ENCODE results near the gene COL13A1. TPM values are rescaled to one million over a fixed set of nuclear protein-coding genes. Genes with fewer than 3 reads are reported as not detected.
A peak's percentile ranks its signal among the peaks of the same experiment; 100 is the strongest.

The COL13A1 gene
- total RNA-seq, 3 donors from 2014 or later (not counting 1 experiment from before 2014, with no cell fraction given), result 5.2 to 22.0 (median 10.3) TPM

DNA sequence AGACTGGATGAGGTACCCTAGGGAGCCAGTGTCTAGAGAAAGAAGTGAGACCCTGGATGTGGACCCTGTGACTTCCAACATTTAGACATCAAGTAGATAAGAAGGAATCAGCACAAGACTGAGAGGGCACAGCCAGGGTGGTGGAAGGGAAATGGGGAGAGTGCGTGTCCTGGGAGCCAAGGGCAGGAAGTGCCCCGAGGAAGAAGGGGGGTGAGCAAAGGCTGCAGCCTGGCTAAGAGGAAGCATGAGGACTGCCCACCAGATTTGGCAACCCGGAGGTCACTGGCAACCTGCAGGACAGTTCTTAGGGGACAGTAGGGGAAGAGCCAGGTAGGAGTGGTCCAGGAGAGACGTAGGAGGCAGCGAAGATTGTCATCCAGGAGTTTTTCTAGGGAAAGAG lies 14.8 kb downstream of the COL13A1 start:
- TF ChIP-seq, protein P1, sequence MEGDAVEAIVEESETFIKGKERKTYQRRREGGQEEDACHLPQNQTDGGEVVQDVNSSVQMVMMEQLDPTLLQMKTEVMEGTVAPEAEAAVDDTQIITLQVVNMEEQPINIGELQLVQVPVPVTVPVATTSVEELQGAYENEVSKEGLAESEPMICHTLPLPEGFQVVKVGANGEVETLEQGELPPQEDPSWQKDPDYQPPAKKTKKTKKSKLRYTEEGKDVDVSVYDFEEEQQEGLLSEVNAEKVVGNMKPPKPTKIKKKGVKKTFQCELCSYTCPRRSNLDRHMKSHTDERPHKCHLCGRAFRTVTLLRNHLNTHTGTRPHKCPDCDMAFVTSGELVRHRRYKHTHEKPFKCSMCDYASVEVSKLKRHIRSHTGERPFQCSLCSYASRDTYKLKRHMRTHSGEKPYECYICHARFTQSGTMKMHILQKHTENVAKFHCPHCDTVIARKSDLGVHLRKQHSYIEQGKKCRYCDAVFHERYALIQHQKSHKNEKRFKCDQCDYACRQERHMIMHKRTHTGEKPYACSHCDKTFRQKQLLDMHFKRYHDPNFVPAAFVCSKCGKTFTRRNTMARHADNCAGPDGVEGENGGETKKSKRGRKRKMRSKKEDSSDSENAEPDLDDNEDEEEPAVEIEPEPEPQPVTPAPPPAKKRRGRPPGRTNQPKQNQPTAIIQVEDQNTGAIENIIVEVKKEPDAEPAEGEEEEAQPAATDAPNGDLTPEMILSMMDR (IDR thresholded peaks at IDR 0.05), result no peak
- no peaks in the 10 kb centered on the region for H3K36me3 Mint-ChIP-seq
- DNase-seq (no peak), ATAC-seq (no peak)
- H3K4me1 ChIP-seq (ENCODE audit: control insufficient read depth, insufficient read depth, low read length), result peaks cover 69% of the 10 kb centered on the region
- H3K27me3 ChIP-seq (ENCODE audit: control insufficient read depth, insufficient read depth, low read length), result no peaks in the 10 kb centered on the region
- H3K9me3 Mint-ChIP-seq, result no peaks in the 10 kb centered on the region
- H3K4me1 Mint-ChIP-seq, result peaks cover 83 to 98% of the 10 kb centered on the region in 2 donors
- H3K36me3 ChIP-seq (ENCODE audit: control insufficient read depth, insufficient read depth, low read length), result no peaks in the 10 kb centered on the region
- no peak overlapping the region for H3K4me3 ChIP-seq (ENCODE audit: low read length)
- no peaks in the 10 kb centered on the region for H3K27me3 Mint-ChIP-seq (ENCODE audit: low read depth in 2 of 2)
- peak overlapping the region; percentile 89 to 97 for H3K27ac Mint-ChIP-seq
- intact Hi-C loops (cut with micrococcal nuclease), result no loop called here
- H3K27ac ChIP-seq (ENCODE audit: low read length), result no peak overlapping the region
- H3K4me3 Mint-ChIP-seq, result peak overlapping the region; percentile 88
- WGBS (ENCODE audit: insufficient coverage), result 54% methylated on average over 5 of the region's 5 CpGs
- H3K9me3 ChIP-seq (ENCODE audit: control insufficient read depth, insufficient read depth, low read length), result peaks cover 4% of the 10 kb centered on the region

DNA sequence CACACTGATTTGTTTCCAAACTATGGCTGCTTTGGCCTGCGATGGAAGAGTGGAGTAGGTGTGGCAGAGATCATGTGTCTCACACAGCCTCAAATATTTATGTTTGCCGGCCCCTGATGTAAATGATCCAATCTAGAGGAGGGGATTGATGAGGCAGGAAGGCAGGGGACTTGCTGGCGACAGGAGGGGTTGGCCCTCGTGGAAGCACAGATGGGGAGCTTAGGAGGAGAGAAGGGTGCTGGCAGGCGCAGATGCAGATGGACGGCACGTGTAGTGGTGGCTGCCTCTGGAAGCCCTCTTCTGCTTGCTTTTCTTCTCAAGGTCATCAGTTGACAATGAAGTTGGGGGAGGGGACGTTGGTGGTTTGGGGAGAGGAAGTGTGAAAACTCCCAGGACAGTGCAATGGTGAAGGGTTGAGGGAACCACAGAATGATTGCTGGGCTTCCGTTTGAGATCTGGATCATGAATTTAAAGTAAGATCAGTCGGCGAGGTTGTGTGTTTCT lies 15.4 kb downstream of the COL13A1 start:
- peaks cover 83 to 98% of the 10 kb centered on the region in 2 donors for H3K4me1 Mint-ChIP-seq
- H3K27ac ChIP-seq (ENCODE audit: low read length), result peak overlapping the region; percentile 46
- H3K36me3 Mint-ChIP-seq, result no peaks in the 10 kb centered on the region
- H3K27me3 Mint-ChIP-seq (ENCODE audit: low read depth in 2 of 2), result no peaks in the 10 kb centered on the region
- peaks cover 4% of the 10 kb centered on the region for H3K9me3 ChIP-seq (ENCODE audit: control insufficient read depth, insufficient read depth, low read length)
- intact Hi-C loops (cut with micrococcal nuclease), result no loop called here
- H3K9me3 Mint-ChIP-seq, result no peaks in the 10 kb centered on the region
- H3K4me3 ChIP-seq (ENCODE audit: low read length), result no peak overlapping the region
- H3K36me3 ChIP-seq (ENCODE audit: control insufficient read depth, insufficient read depth, low read length), result no peaks in the 10 kb centered on the region
- TF ChIP-seq, protein P1 (IDR thresholded peaks at IDR 0.05), result no peak
- H3K4me3 Mint-ChIP-seq, result peak overlapping the region; percentile 88
- H3K27me3 ChIP-seq (ENCODE audit: control insufficient read depth, insufficient read depth, low read length), result no peaks in the 10 kb centered on the region
- peak; percentile 25 to 58 (median 40) for ATAC-seq
- peak; percentile 7 to 55 for DNase-seq
- peaks cover 69% of the 10 kb centered on the region for H3K4me1 ChIP-seq (ENCODE audit: control insufficient read depth, insufficient read depth, low read length)
- WGBS (ENCODE audit: insufficient coverage), result 9% methylated on average over 11 of the region's 11 CpGs
- peak overlapping the region; percentile 89 to 97 for H3K27ac Mint-ChIP-seq

DNA sequence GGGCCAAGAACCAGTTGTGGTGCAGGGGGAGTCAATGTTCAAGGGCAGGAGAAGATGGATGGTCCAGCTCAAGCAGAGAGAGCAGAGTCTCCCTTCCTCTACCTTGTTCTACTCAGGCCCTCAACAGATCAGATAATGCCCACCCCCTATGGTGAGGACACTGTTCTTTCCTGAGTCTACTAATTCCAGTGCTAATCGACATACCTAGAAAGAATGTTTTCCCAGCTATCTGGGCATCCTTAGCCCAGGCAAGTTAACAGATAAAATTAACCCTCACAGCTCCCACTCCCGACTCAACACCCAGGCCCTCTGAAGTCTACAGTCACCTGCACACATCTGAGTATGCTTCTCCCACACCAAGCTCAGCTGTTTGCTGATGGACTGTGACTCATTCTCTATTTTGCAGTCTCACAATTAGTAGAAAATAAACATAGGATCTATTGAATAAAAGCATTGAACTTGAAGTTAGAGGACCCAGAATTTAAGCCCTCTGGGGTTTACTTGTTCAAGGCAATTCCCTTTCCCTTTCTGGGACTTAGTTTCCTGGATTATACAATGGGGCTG lies 17.1 kb downstream of the COL13A1 start:
- Histone ChIP-seq H3K27ac (ENCODE audit: low read length) (peak overlapping the region; percentile 46), H3K4me1 (ENCODE audit: control insufficient read depth, insufficient read depth, low read length) (peaks cover 80% of the 10 kb centered on the region), H3K9me3 (ENCODE audit: control insufficient read depth, insufficient read depth, low read length) (peaks cover 4% of the 10 kb centered on the region), H3K4me3 (ENCODE audit: low read length) (no peak overlapping the region), H3K27me3 (ENCODE audit: control insufficient read depth, insufficient read depth, low read length) (no peaks in the 10 kb centered on the region), H3K36me3 (ENCODE audit: control insufficient read depth, insufficient read depth, low read length) (no peaks in the 10 kb centered on the region)
- TF ChIP-seq, protein P1 (IDR thresholded peaks at IDR 0.05), result no peak
- no peaks in the 10 kb centered on the region for H3K9me3 Mint-ChIP-seq
- H3K4me1 Mint-ChIP-seq, result peaks cover 85 to 97% of the 10 kb centered on the region in 2 donors
- no peaks in the 10 kb centered on the region for H3K36me3 Mint-ChIP-seq
- intact Hi-C loops (cut with micrococcal nuclease), result no loop called here
- peak overlapping the region; percentile 89 to 97 for H3K27ac Mint-ChIP-seq
- no peak for ATAC-seq
- H3K27me3 Mint-ChIP-seq (ENCODE audit: low read depth in 2 of 2), result no peaks in the 10 kb centered on the region
- peak overlapping the region; percentile 88 for H3K4me3 Mint-ChIP-seq
- no peak for DNase-seq
- 92% methylated on average over 2 of the region's 2 CpGs for WGBS (ENCODE audit: insufficient coverage)

All from natural killer cell (primary cell).